Natural killer cell (primary cell): ENCODE results near the gene FCER1G. TPM values are rescaled to one million over a fixed set of nuclear protein-coding genes. Genes with fewer than 3 reads are reported as not detected.

Experiments used
- ATAC-seq, 3 donors: fragments of 150-1000 bp in 2 of 3; fragments of 200-7000 bp in 1 of 3; cut with Tn5 transposase; 1 replicate in 1 of 3; 2 replicates in 2 of 3; pipeline ENCODE4 v1.10.0; 2021; ENCODE audit warnings: mild to moderate bottlenecking in 2 of 3, moderate library complexity in 2 of 3
- DNase-seq, 2 donors: peaks; one replicate each; pipeline versions ENCODE4 v3.0.0 to v3.0.0-alpha.2; 2013 to 2021; ENCODE audit warnings: mixed read lengths in 1 of 2
- H3K27ac ChIP-seq: one replicate; pipeline ENCODE4 v1.5.1; 2013; ENCODE audit warnings: mild to moderate bottlenecking, low read length
- H3K27me3 ChIP-seq: one replicate; pipeline ENCODE4 v1.6.1; 2013; ENCODE audit warnings: low read length; ENCODE audit not compliant: control insufficient read depth, insufficient read depth
- H3K36me3 ChIP-seq: one replicate; pipeline ENCODE4 v1.6.1; 2013; ENCODE audit warnings: low read length; ENCODE audit not compliant: control insufficient read depth, insufficient read depth
- H3K4me1 ChIP-seq: one replicate; pipeline ENCODE4 v1.6.1; 2013; ENCODE audit warnings: low read length; ENCODE audit not compliant: control insufficient read depth, insufficient read depth
- H3K4me3 ChIP-seq: one replicate; pipeline ENCODE4 v1.5.1; 2013; ENCODE audit warnings: low read length
- H3K9me3 ChIP-seq: one replicate; pipeline ENCODE4 v1.6.1; 2013; ENCODE audit warnings: low read length; ENCODE audit not compliant: control insufficient read depth, insufficient read depth
- H3K27ac Mint-ChIP-seq, 2 donors: one replicate each; pipeline ENCODE4 v1.8.0; 2022; ENCODE audit warnings: mild to moderate bottlenecking in 2 of 2, mixed read lengths in 2 of 2, moderate library complexity in 1 of 2
- H3K27me3 Mint-ChIP-seq, 2 donors: one replicate each; pipeline ENCODE4 v1.8.0; 2022; ENCODE audit warnings: low read depth in 2 of 2, mixed read lengths in 2 of 2
- H3K36me3 Mint-ChIP-seq: one replicate; pipeline ENCODE4 v1.8.0; 2022; ENCODE audit warnings: mixed read lengths
- H3K4me1 Mint-ChIP-seq, 2 donors: one replicate each; pipeline ENCODE4 v1.8.0; 2022; ENCODE audit warnings: mixed read lengths in 2 of 2
- H3K4me3 Mint-ChIP-seq: one replicate; pipeline ENCODE4 v1.8.0; 2022; ENCODE audit warnings: mild to moderate bottlenecking, moderate library complexity, mixed read lengths
- H3K9me3 Mint-ChIP-seq, 2 donors: one replicate each; pipeline ENCODE4 v1.8.0; 2022; ENCODE audit warnings: mixed read lengths in 2 of 2
- WGBS: methylation state at CpG from one replicate; pipeline ENCODE4 v1.1.7; 2013; ENCODE audit warnings: missing lambda C conversion rate; ENCODE audit not compliant: insufficient coverage; 5-methylcytosine and 5-hydroxymethylcytosine counted together
- intact Hi-C: fragments of 100-400 bp; cut with micrococcal nuclease; formaldehyde crosslinking; loops from one replicate; pipeline ENCODE4 v1.14.2; 2022
- total RNA-seq, 4 donors: library from RNA; stranded (reverse); fragments of 120-200 nt in 1 of 4; gene quantifications; one replicate each; pipeline versions ENCODE4 v1.2.3 to v1.2.4, GENCODE V29; 2013 to 2022
- TF ChIP-seq, protein P1 (sequence below): fragments of 200-600 bp; IDR thresholded peaks from one replicate; pipeline ENCODE4 v1.8.0; 2022; ENCODE audit warnings: antibody characterized with exemption

FCER1G gene
- total RNA-seq, 3 donors from 2014 or later (not counting 1 experiment from before 2014, with no cell fraction given) = 226 to 281 (median 259) TPM

DNA sequence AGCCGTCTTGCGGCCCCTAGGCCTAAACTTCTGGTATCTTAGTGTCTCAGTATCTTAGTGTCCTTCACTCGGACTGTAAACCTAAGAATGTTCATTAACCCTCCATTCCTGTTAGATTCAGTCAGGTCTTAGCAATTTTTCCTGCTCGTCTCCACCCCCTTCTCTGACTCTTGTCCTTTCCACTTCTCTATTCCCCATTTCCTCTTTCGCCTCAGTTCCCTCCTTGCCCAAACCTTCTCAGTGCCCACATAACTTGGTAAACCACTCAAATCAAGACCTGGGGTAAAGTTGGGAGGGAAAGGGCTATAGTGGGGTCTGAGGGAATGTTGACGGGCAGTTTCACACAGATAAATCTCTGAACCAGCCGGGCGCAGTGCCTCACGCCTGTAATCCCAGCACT, 726 bp upstream of the FCER1G start:
- peak overlapping the region; percentile 95 for H3K4me3 Mint-ChIP-seq
- 95% methylated on average over 8 of the region's 9 CpGs for WGBS
- Histone ChIP-seq H3K4me1 (peaks cover 39% of the 10 kb centered on the region), H3K4me3 (no peak overlapping the region), H3K27ac (peak overlapping the region; percentile 86), H3K9me3 (no peaks in the 10 kb centered on the region), H3K27me3 (no peaks in the 10 kb centered on the region), H3K36me3 (peaks cover 60% of the 10 kb centered on the region)
- no peak for ATAC-seq
- H3K36me3 Mint-ChIP-seq = peaks cover 18% of the 10 kb centered on the region
- TF ChIP-seq, protein P1, sequence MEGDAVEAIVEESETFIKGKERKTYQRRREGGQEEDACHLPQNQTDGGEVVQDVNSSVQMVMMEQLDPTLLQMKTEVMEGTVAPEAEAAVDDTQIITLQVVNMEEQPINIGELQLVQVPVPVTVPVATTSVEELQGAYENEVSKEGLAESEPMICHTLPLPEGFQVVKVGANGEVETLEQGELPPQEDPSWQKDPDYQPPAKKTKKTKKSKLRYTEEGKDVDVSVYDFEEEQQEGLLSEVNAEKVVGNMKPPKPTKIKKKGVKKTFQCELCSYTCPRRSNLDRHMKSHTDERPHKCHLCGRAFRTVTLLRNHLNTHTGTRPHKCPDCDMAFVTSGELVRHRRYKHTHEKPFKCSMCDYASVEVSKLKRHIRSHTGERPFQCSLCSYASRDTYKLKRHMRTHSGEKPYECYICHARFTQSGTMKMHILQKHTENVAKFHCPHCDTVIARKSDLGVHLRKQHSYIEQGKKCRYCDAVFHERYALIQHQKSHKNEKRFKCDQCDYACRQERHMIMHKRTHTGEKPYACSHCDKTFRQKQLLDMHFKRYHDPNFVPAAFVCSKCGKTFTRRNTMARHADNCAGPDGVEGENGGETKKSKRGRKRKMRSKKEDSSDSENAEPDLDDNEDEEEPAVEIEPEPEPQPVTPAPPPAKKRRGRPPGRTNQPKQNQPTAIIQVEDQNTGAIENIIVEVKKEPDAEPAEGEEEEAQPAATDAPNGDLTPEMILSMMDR = no peak
- no peaks in the 10 kb centered on the region for H3K27me3 Mint-ChIP-seq
- no peak for DNase-seq
- H3K9me3 Mint-ChIP-seq = no peaks in the 10 kb centered on the region
- intact Hi-C loops = loop anchor here (10.0 kb wide), 2 partner anchors 330 to 520 kb away; partner anchors contain the start of gene FCGR3A
- H3K4me1 Mint-ChIP-seq = peaks cover 66 to 68% of the 10 kb centered on the region in 2 donors
- H3K27ac Mint-ChIP-seq = peak overlapping the region; percentile 96 to 99

DNA sequence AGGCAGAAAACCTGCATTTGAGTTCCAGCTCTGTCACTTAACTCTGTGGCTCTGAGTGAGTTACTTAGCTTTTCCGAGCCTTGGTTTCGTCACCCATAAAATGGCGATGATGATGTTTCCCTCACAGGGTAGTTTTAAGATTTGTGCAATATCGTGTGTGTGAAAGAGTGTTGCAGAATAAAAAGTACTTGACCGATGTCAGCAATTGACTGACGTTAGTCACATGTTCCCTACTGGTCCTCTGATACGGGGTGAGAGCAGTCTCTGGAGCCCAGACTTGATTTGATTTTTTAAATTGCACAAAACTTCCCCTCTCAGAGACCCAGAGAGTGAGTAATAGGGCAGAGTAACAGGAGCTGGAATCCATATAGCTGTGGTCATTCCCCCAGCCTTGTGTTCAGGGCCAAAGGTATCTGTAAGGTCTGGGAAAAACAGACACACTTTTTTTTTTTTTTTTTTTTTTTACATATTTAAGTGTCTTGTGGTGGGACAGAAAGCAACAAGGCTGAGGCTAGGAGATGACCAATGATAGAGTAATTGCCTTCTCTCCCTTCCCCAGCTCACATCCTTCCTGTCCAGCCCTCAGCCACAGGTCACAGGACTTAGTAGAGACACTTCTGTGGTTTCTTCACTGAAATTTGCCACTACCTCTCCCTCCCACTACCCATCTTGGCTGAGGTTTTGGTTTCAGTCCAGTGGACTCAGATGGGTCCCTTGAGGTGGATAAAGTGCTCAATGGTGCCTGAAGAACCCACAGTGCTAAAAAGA, 2.0 kb downstream of the FCER1G start:
- H3K4me3 ChIP-seq = peak overlapping the region; percentile 76

GRCh38 chr1:161217831-161218230, 2.7 kb downstream of the FCER1G start:
- Mint-ChIP-seq H3K4me3 (peak overlapping the region; percentile 95), H3K27ac (peak overlapping the region; percentile 96 to 99), H3K27me3 (no peaks in the 10 kb centered on the region), H3K36me3 (peaks cover 9% of the 10 kb centered on the region), H3K9me3 (no peaks in the 10 kb centered on the region), H3K4me1 (peaks cover 62 to 77% of the 10 kb centered on the region in 2 donors)
- intact Hi-C loops = loop anchor here (1.0 to 10.0 kb wide), 5 partner anchors 7 to 517 kb away; partner anchors contain the start of gene FCGR3A
- 46% methylated on average over 2 of the region's 6 CpGs for WGBS
- Histone ChIP-seq H3K4me3 (peak overlapping the region; percentile 76), H3K27me3 (no peaks in the 10 kb centered on the region), H3K4me1 (peaks cover 34% of the 10 kb centered on the region), H3K36me3 (peaks cover 34% of the 10 kb centered on the region), H3K27ac (peak overlapping the region; percentile 86), H3K9me3 (no peaks in the 10 kb centered on the region)
- DNase-seq = no peak
- TF ChIP-seq, protein P1 = no peak
- ATAC-seq = no peak

More for the DNA sequence above, 2.0 kb downstream of the FCER1G start:
- Mint-ChIP-seq H3K27ac (peak overlapping the region; percentile 96 to 99), H3K4me3 (peak overlapping the region; percentile 95), H3K27me3 (no peaks in the 10 kb centered on the region), H3K4me1 (peaks cover 56 to 70% of the 10 kb centered on the region in 2 donors), H3K9me3 (no peaks in the 10 kb centered on the region), H3K36me3 (peaks cover 9% of the 10 kb centered on the region)
- ATAC-seq (peak; percentile 72 to 86 (median 80)), DNase-seq (peak; percentile 42 to 53)
- 27% methylated on average over 7 of the region's 7 CpGs for WGBS
- H3K4me1 ChIP-seq = peaks cover 34% of the 10 kb centered on the region
- peak overlapping the region; percentile 86 for H3K27ac ChIP-seq
- H3K9me3 ChIP-seq = no peaks in the 10 kb centered on the region
- intact Hi-C loops = loop anchor here (1.0 to 10.0 kb wide), 5 partner anchors 8 to 518 kb away; partner anchors contain the start of gene FCGR3A
- peaks cover 41% of the 10 kb centered on the region for H3K36me3 ChIP-seq
- TF ChIP-seq, protein P1 = no peak
- no peaks in the 10 kb centered on the region for H3K27me3 ChIP-seq
